ENCODE results near the gene JAML. TPM values are rescaled to one million over a fixed set of nuclear protein-coding genes. Genes with fewer than 3 reads are reported as not detected.

The JAML gene
- polyA plus RNA-seq, 1 donor from 2014 or later: 0.28 TPM

- Histone ChIP-seq H3K27me3 (ENCODE audit: insufficient read depth, low read depth, low read length) (no peaks in the 10 kb centered on the region), H3K27ac (ENCODE audit: low read length) (no peak overlapping the region), H3K9me3 (ENCODE audit: low read length) (no peaks in the 10 kb centered on the region), H3K9me2 (ENCODE audit: insufficient read depth, low read length) (no peaks in the 10 kb centered on the region), H2AFZ (ENCODE audit: low read depth, low read length) (no peak overlapping the region), H4K20me1 (ENCODE audit: insufficient read depth) (no peaks in the 10 kb centered on the region), H3F3A (ENCODE audit: insufficient read depth, low read length, poor library complexity, severe bottlenecking) (no peaks in the 10 kb centered on the region), H3K79me2 (replicated peaks; ENCODE audit: insufficient read depth, low read length) (no peaks in the 10 kb centered on the region), H3K36me3 (ENCODE audit: insufficient read depth, low read length) (no peaks in the 10 kb centered on the region), H3K9ac (ENCODE audit: low read length) (no peak overlapping the region), H3K4me2 (ENCODE audit: low read length) (no peak overlapping the region), H3K4me3 (ENCODE audit: low read length) (no peak overlapping the region)
- TF ChIP-seq RAD21 (conservative IDR thresholded peaks at IDR 0.05): no peak
- no peak for TF ChIP-seq REST (IDR thresholded peaks at IDR 0.05; ENCODE audit: borderline replicate concordance)
- TF ChIP-seq, protein P1, sequence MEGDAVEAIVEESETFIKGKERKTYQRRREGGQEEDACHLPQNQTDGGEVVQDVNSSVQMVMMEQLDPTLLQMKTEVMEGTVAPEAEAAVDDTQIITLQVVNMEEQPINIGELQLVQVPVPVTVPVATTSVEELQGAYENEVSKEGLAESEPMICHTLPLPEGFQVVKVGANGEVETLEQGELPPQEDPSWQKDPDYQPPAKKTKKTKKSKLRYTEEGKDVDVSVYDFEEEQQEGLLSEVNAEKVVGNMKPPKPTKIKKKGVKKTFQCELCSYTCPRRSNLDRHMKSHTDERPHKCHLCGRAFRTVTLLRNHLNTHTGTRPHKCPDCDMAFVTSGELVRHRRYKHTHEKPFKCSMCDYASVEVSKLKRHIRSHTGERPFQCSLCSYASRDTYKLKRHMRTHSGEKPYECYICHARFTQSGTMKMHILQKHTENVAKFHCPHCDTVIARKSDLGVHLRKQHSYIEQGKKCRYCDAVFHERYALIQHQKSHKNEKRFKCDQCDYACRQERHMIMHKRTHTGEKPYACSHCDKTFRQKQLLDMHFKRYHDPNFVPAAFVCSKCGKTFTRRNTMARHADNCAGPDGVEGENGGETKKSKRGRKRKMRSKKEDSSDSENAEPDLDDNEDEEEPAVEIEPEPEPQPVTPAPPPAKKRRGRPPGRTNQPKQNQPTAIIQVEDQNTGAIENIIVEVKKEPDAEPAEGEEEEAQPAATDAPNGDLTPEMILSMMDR (IDR thresholded peaks at IDR 0.05; ENCODE audit: poor library complexity, severe bottlenecking): no peak
- no peak for TF ChIP-seq EZH2 (IDR thresholded peaks at IDR 0.05; ENCODE audit: borderline replicate concordance, insufficient read depth, low read length, poor library complexity, severe bottlenecking)
- TF ChIP-seq POLR2AphosphoS5 (IDR thresholded peaks at IDR 0.05): no peak
- no peak for TF ChIP-seq TAF1 (IDR thresholded peaks at IDR 0.05; ENCODE audit: low read depth)
- no peak for TF ChIP-seq MXI1 (conservative IDR thresholded peaks at IDR 0.05; ENCODE audit: poor library complexity, severe bottlenecking)
- TF ChIP-seq EP300 (conservative IDR thresholded peaks at IDR 0.05; ENCODE audit: poor library complexity, severe bottlenecking): no peak
- TF ChIP-seq SMC3 (conservative IDR thresholded peaks at IDR 0.05; ENCODE audit: poor library complexity): no peak
Measured at GRCh38 chr11:118201966-118202365, 22.8 kb downstream of the JAML start.

DNA sequence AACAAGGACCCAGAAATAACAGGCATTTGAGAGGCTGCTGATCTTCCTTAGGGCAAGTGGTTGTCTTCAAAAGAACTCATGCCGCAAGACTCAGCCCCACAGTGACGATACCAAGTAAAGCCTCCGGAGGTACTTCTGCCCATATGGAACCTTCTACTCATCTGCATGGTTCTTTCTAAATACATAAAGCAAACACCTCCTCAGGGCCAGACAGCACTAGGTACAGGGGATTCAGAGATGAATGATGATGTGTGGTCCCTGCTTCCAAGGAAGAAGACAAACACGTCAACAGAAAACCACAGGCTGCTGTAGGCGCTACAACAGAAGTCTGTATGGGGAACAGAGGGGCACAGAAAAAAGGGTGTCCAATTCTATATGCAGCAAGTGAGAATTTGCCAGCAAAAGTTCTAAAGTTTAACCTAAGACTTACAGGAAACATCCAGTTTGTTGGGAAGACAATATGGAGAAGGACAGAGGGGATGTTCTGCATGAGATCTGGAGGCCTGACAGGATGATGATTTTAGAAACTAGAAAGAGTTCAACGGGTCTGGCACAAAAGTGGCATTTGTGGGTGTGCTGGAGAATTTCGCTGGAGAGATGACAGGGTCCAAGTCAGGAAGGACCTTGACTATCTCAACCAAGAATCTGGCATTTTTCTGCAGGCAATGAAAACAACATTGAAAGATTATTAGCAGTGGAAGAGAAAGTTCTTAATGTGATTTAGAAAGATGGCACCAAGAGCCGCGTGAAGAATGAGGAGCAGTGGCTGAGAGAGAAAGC, 23.7 kb downstream of the JAML start:
- H3K9ac ChIP-seq (ENCODE audit: low read length): no peak overlapping the region
- no peak for TF ChIP-seq EP300 (conservative IDR thresholded peaks at IDR 0.05; ENCODE audit: poor library complexity, severe bottlenecking)
- TF ChIP-seq SMC3 (conservative IDR thresholded peaks at IDR 0.05; ENCODE audit: poor library complexity): no peak
- TF ChIP-seq MXI1 (conservative IDR thresholded peaks at IDR 0.05; ENCODE audit: poor library complexity, severe bottlenecking): no peak
- no peak for TF ChIP-seq EZH2 (IDR thresholded peaks at IDR 0.05; ENCODE audit: borderline replicate concordance, insufficient read depth, low read length, poor library complexity, severe bottlenecking)
- TF ChIP-seq POLR2AphosphoS5 (IDR thresholded peaks at IDR 0.05): no peak
- TF ChIP-seq TAF1 (IDR thresholded peaks at IDR 0.05; ENCODE audit: low read depth): no peak
- no peak for TF ChIP-seq REST (IDR thresholded peaks at IDR 0.05; ENCODE audit: borderline replicate concordance)
- TF ChIP-seq, protein P1 (IDR thresholded peaks at IDR 0.05; ENCODE audit: poor library complexity, severe bottlenecking): no peak
- TF ChIP-seq RAD21 (conservative IDR thresholded peaks at IDR 0.05): no peak
- no peaks in the 10 kb centered on the region for H3K9me2 ChIP-seq (ENCODE audit: insufficient read depth, low read length)
- H3F3A ChIP-seq (ENCODE audit: insufficient read depth, low read length, poor library complexity, severe bottlenecking): no peaks in the 10 kb centered on the region
- no peak overlapping the region for H2AFZ ChIP-seq (ENCODE audit: low read depth, low read length)
- H3K4me3 ChIP-seq (ENCODE audit: low read length): no peak overlapping the region
- H3K27me3 ChIP-seq (ENCODE audit: insufficient read depth, low read depth, low read length): no peaks in the 10 kb centered on the region
- no peaks in the 10 kb centered on the region for H3K36me3 ChIP-seq (ENCODE audit: insufficient read depth, low read length)
- no peaks in the 10 kb centered on the region for H3K79me2 ChIP-seq (replicated peaks; ENCODE audit: insufficient read depth, low read length)
- no peak overlapping the region for H3K4me2 ChIP-seq (ENCODE audit: low read length)
- H3K9me3 ChIP-seq (ENCODE audit: low read length): no peaks in the 10 kb centered on the region
- no peak overlapping the region for H3K27ac ChIP-seq (ENCODE audit: low read length)
- no peaks in the 10 kb centered on the region for H4K20me1 ChIP-seq (ENCODE audit: insufficient read depth)

Data from neural cell (in vitro differentiated cells).